Activated T-helper 1 cell treated with anti-CD3 and anti-CD28 coated beads, Interleukin-12 subunit alpha, Interleukin-12 subunit beta, Interleukin-2, Interleukin-4 antibody, amounts not matched to agents 30 ng/mL and 10 ng/mL and 1 ng/mL, durations not matched to agents 14 hours and 24 hours and 36 hours (primary cell): Measurements from ENCODE around the gene CACNA1I. TPM values are rescaled to one million over a fixed set of nuclear protein-coding genes. Genes with fewer than 3 reads are reported as not detected.

Experiments
- DNase-seq: peaks from one replicate; pipeline ENCODE4 v3.0.0; 2021; ENCODE audit warnings: low spot score
- H3K27ac Mint-ChIP-seq: one replicate; pipeline ENCODE4 v1.8.0; 2021; ENCODE audit warnings: mild to moderate bottlenecking, mixed read lengths
- H3K27me3 Mint-ChIP-seq: one replicate; pipeline ENCODE4 v1.8.0; 2022; ENCODE audit warnings: mild to moderate bottlenecking, moderate library complexity, mixed read lengths; ENCODE audit not compliant: insufficient read depth
- H3K36me3 Mint-ChIP-seq: one replicate; pipeline ENCODE4 v1.8.0; 2021; ENCODE audit warnings: low read depth, mixed read lengths
- H3K4me1 Mint-ChIP-seq: one replicate; pipeline ENCODE4 v1.8.0; 2021; ENCODE audit warnings: low read depth, mixed read lengths
- H3K4me3 Mint-ChIP-seq: one replicate; pipeline ENCODE4 v1.8.0; 2021; ENCODE audit warnings: mild to moderate bottlenecking, moderate library complexity, mixed read lengths
- H3K9me3 Mint-ChIP-seq: one replicate; pipeline ENCODE4 v1.8.0; 2021; ENCODE audit warnings: mixed read lengths
- intact Hi-C: fragments of 100-400 bp; cut with micrococcal nuclease; formaldehyde crosslinking; loops from one replicate; pipeline ENCODE4 v1.15.1; 2024
- total RNA-seq: library from RNA; stranded (reverse); gene quantifications from 2 replicates; pipeline ENCODE4 v1.2.3, GENCODE V29; 2022

CACNA1I gene
- total RNA-seq, 1 donor from 2014 or later, result 0.03 TPM

DNA sequence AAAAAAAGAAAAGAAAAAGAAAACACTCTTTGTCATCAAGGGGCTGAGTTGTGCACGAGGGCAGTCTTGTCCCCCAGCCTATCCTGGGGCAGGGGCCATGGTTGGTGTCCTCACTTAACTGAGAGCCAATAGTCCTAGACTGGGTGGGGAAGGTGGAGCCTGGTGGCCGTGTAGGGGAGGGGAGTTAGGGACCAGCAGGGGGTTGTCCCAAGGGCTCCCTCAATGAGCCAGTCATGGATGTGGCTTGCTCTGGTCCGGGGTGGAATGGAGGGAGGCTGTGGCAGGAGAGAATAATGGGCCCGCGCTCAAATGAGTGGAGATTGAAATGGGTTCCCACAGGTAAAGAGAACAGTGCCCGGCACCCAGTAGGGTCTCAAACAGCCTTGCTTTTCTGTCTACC, 46.2 kb downstream of the CACNA1I start:
- peaks cover 1% of the 10 kb centered on the region for H3K36me3 Mint-ChIP-seq
- peaks cover 15% of the 10 kb centered on the region for H3K4me1 Mint-ChIP-seq
- H3K27ac Mint-ChIP-seq, result no peak overlapping the region
- no peak overlapping the region for H3K4me3 Mint-ChIP-seq
- peaks cover 21% of the 10 kb centered on the region for H3K27me3 Mint-ChIP-seq
- peaks cover 3% of the 10 kb centered on the region for H3K9me3 Mint-ChIP-seq
- DNase-seq, result no peak
- intact Hi-C loops, result no loop called here

- Mint-ChIP-seq H3K4me3 (no peak overlapping the region), H3K27me3 (peaks cover 21% of the 10 kb centered on the region), H3K27ac (no peak overlapping the region), H3K36me3 (peaks cover 1% of the 10 kb centered on the region), H3K4me1 (peaks cover 15% of the 10 kb centered on the region), H3K9me3 (peaks cover 3% of the 10 kb centered on the region)
- intact Hi-C loops, result no loop called here
- no peak for DNase-seq
These were observed 46.8 kb downstream of the CACNA1I start for GRCh38 chr22:39617342-39617741.

DNA sequence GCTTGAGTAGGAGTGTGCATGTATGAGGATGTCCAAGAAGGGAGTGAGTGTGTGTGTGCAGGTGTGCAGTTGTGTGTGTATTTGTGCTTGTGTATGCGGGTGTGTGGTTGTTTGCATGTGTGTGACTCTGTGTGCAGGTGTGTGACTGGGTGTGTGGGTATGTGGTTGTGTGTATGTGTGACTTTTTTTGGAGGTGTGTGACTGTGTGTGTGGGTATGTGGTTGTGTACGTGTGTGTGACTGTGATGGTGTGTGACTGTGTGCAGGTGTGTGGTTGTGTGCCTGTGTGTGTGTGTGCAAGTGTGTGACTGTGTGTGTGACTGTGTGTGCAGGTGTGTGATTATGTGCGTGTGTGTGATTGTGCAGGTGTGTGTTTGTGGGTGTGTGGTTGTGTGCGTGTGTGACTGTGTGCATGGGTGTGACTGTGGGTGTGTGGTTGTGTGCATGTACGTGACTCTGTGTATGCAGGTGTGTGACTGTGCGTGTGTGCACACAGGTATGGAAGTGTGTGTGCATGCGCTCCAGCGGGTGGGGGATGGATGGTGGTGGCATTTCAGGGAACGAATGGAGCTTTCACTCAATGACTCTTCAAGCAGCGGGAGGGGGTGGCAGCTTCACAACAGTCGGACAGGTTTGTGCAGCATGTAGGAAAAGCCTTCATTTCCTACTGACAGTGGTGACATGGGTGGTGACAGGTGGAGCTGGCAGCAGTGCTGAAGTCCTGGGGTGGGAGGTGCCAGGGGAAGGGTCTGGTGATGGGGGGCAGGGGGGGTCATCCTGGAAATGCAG, 47.6 kb downstream of the CACNA1I start:
- intact Hi-C loops, result no loop called here
- Mint-ChIP-seq H3K27me3 (peaks cover 18% of the 10 kb centered on the region), H3K27ac (no peak overlapping the region), H3K36me3 (no peaks in the 10 kb centered on the region), H3K4me1 (peaks cover 8% of the 10 kb centered on the region), H3K9me3 (no peaks in the 10 kb centered on the region), H3K4me3 (no peak overlapping the region)
- DNase-seq, result no peak

DNA sequence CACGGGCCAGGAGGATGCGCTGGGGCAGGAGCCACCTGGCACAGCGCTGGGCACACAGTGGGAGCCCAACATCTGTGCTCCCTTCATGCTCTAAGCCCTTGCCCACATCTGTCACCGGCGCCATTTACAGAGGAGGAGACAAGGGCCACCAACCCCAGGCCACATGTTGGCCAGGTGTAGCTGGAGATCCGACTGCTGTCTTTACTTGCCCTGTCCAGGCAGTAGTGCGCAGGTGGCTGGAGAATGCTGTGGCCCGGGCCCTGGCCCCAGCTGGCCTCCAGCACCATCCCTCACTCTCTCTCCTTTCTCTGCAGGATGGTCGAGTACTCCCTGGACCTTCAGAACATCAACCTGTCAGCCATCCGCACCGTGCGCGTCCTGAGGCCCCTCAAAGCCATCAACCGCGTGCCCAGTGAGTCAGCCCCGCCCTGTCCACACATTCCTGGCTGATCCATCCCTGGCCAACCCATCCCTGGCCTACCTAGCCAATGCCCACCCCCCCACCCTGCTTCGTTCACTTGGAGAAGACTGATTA, 48.5 kb downstream of the CACNA1I start:
- Mint-ChIP-seq H3K4me3 (no peak overlapping the region), H3K9me3 (no peaks in the 10 kb centered on the region), H3K27ac (no peak overlapping the region), H3K27me3 (peaks cover 18% of the 10 kb centered on the region), H3K36me3 (no peaks in the 10 kb centered on the region), H3K4me1 (peaks cover 6% of the 10 kb centered on the region)
- DNase-seq, result no peak
- intact Hi-C loops, result no loop called here

- no peak overlapping the region for H3K27ac Mint-ChIP-seq
- no peaks in the 10 kb centered on the region for H3K9me3 Mint-ChIP-seq
- intact Hi-C loops, result loop anchor here (5.0 kb wide), 1 partner anchor 416 kb away; no protein-coding TSS in a partner anchor
- no peak overlapping the region for H3K4me3 Mint-ChIP-seq
- DNase-seq, result no peak
- H3K4me1 Mint-ChIP-seq, result peaks cover 6% of the 10 kb centered on the region
- peaks cover 11% of the 10 kb centered on the region for H3K27me3 Mint-ChIP-seq
- no peaks in the 10 kb centered on the region for H3K36me3 Mint-ChIP-seq
These were observed 50.6 kb downstream of the CACNA1I start for GRCh38 chr22:39620924-39621690.

DNA sequence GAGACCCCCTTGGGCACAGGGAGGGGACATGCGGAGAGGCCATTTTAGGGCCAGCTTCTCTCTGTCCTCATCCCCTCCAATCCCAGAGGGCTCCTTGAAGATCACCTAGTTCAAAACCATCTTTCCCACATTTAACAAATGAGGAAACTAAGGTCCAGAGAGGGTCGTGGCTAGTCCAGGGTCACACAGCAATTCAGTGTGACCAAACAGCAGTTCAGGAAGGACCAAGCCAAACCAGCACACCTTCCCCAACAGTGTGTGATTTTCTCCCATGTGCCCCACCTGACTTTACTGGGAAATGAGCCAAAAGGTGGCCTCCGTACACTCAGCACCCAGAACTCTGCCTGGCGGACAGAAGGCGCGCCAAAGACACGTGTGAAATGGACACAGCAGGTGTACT, 51.3 kb downstream of the CACNA1I start:
- no peaks in the 10 kb centered on the region for H3K36me3 Mint-ChIP-seq
- intact Hi-C loops, result loop anchor here (2.0 to 5.0 kb wide), 2 partner anchors 319 to 415 kb away; no protein-coding TSS in a partner anchor
- DNase-seq, result no peak
- no peak overlapping the region for H3K4me3 Mint-ChIP-seq
- H3K27ac Mint-ChIP-seq, result no peak overlapping the region
- H3K9me3 Mint-ChIP-seq, result no peaks in the 10 kb centered on the region
- peaks cover 6% of the 10 kb centered on the region for H3K4me1 Mint-ChIP-seq
- H3K27me3 Mint-ChIP-seq, result peaks cover 6% of the 10 kb centered on the region

DNA sequence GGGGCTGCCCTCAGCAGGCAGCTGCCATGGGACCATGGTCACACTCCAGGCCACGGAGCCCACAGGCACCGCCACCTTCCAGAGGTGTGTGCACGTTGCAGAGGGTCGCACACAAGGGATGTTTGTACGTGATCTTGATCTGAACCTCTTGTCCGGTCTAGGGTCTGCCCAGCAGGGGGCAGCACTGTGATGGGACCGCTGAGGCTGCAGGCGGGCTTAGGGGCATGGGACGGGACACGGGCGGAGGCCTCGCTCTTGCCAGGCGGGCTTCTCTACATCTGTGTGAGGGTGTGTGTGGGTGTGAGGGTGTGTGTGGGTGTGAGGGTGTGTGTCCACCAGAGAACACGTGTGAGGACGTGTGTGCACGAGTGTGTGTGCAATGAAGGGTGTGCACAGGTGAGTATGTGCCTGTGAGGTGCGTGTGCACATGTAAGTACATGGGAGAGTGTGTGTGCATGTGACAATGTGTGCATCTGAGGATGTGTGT, 52.4 kb downstream of the CACNA1I start:
- H3K4me1 Mint-ChIP-seq, result peaks cover 3% of the 10 kb centered on the region
- H3K4me3 Mint-ChIP-seq, result no peak overlapping the region
- H3K9me3 Mint-ChIP-seq, result no peaks in the 10 kb centered on the region
- H3K27me3 Mint-ChIP-seq, result peaks cover 6% of the 10 kb centered on the region
- peak; percentile 42 for DNase-seq
- H3K36me3 Mint-ChIP-seq, result no peaks in the 10 kb centered on the region
- H3K27ac Mint-ChIP-seq, result no peak overlapping the region
- intact Hi-C loops, result loop anchor here (1.0 to 5.0 kb wide), 3 partner anchors 318 to 414 kb away; no protein-coding TSS in a partner anchor

- Mint-ChIP-seq H3K27ac (no peak overlapping the region), H3K27me3 (peaks cover 6% of the 10 kb centered on the region), H3K9me3 (no peaks in the 10 kb centered on the region), H3K36me3 (no peaks in the 10 kb centered on the region), H3K4me1 (no peaks in the 10 kb centered on the region), H3K4me3 (no peak overlapping the region)
- no peak for DNase-seq
- intact Hi-C loops, result loop anchor here (1.0 to 5.0 kb wide), 3 partner anchors 317 to 413 kb away; no protein-coding TSS in a partner anchor
These were observed 53.3 kb downstream of the CACNA1I start for GRCh38 chr22:39623603-39624500.

DNA sequence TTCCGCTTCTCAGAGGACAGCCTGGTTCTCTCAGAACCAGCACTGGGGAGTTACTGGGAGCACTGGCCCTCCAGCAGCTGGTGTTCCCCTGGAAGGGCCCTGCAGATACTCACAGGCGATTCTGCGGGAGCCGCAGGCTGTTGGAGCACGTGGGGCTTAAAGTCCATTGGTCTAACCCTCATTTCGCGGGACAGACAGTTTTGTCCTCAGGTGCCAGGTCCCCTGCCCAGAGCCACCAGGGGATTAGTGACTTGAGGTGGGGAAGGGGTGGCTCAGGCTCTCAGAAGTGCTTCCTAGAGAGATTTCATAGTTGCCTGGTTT, 53.9 kb downstream of the CACNA1I start:
- DNase-seq, result no peak
- Mint-ChIP-seq H3K4me3 (no peak overlapping the region), H3K4me1 (no peaks in the 10 kb centered on the region), H3K27me3 (peaks cover 6% of the 10 kb centered on the region), H3K27ac (no peak overlapping the region), H3K36me3 (no peaks in the 10 kb centered on the region), H3K9me3 (no peaks in the 10 kb centered on the region)
- intact Hi-C loops, result loop anchor here (5.0 kb wide), 1 partner anchor 413 kb away; no protein-coding TSS in a partner anchor

DNA sequence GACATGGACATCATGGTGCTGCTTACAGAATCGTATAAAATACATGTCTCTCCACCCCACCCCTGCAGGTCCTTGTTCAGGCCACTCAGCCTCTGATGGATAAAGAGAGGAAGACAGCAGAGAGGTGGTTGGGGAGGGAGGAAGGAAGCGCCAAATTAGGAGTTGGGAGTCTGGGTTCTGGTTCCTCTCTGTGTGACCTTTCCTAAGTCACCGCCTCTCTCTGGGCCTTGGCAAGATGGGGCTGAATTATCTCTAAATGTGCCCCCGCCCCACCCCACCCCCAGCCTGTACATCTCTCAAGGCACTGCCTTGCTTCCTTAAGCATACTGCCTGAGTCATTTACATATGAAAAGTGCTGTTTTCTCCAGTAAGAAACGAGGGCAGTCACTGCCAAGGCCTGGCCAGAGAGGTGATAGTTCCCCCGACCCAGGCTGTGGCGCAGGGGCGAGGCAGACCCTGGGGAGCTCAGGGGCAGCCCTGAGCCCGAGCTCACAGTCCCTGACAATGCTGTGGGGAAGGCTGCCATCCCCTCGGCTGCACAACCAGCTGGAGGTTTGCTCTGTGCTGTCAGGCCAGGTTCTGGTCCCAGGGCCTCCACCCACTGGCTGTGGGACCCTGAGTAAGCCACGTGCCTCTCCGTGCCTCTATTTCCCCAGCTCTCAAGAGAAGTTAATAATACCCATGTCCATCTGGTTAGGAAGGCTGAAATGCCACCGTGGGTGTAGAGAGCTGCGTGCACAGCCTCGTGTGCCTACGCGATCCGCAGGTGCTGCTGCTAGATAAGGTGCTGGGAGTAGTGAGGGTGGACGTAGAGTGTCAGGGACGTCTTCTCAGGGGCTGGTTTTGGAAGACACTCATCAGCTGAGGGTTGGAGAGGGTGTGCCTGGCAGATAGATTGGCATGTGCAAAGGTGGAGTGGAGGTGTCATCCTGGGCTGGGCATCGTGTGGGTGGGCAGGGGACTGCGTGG, 55.3 kb downstream of the CACNA1I start:
- Mint-ChIP-seq H3K4me1 (no peaks in the 10 kb centered on the region), H3K4me3 (no peak overlapping the region), H3K27ac (no peak overlapping the region), H3K9me3 (no peaks in the 10 kb centered on the region), H3K36me3 (no peaks in the 10 kb centered on the region), H3K27me3 (peaks cover 5% of the 10 kb centered on the region)
- intact Hi-C loops, result no loop called here
- DNase-seq, result no peak

- peaks cover 5% of the 10 kb centered on the region for H3K27me3 Mint-ChIP-seq
- intact Hi-C loops, result no loop called here
- H3K27ac Mint-ChIP-seq, result no peak overlapping the region
These were observed 56.7 kb downstream of the CACNA1I start for GRCh38 chr22:39627208-39627607.

More at GRCh38 chr22:39627208-39627607, 56.7 kb downstream of the CACNA1I start:
- DNase-seq, result no peak
- H3K36me3 Mint-ChIP-seq, result no peaks in the 10 kb centered on the region
- H3K9me3 Mint-ChIP-seq, result no peaks in the 10 kb centered on the region
- H3K4me1 Mint-ChIP-seq, result peaks cover 7% of the 10 kb centered on the region
- no peak overlapping the region for H3K4me3 Mint-ChIP-seq
